ENCODE measurements around the gene TENT4A. TPM values are rescaled to one million over a fixed set of nuclear protein-coding genes. Genes with fewer than 3 reads are reported as not detected.

The TENT4A gene
- total RNA-seq, 4 donors from 2014 or later = 20.9 to 70.3 (median 28.1) TPM

DNA sequence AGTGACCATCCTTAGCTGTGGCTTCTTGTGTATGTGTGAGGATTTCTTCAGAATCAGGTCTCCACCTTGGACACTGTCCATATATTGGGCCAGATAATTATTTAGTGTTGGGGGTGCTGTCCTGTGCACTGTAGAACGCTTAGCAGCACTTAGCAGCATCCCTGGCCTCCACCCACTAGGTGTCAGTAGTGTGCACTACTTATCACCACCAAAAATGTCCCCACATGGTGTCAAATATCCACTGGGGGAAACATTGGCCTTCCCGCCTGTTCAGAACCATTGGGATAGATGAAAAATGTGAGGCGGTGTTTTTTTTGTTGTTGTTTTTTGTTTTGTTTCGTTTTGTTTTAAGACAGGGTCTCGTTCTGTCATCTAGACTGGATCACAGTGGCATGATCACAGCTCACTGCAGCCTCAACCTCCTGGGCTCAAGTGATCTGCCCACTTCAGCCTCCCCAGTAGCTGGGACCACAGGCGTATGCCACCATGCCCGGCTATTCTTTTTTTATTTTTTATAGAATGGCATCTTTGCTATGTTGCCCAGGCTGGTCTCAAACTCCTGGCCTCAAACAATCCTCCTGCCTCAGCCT lies 67.7 kb downstream of the TENT4A start:
- H3K4me1 ChIP-seq = no peaks in the 10 kb centered on the region
- DNase-seq = no peak
- no peaks in the 10 kb centered on the region for H3K9me3 ChIP-seq
- TF ChIP-seq EP300 (IDR thresholded peaks at IDR 0.05; ENCODE audit: low read depth) (no peak), POLR2AphosphoS5 (IDR thresholded peaks at IDR 0.05) (no peak), POLR2A (IDR thresholded peaks at IDR 0.05) (no peak)
- TF ChIP-seq, protein P1, sequence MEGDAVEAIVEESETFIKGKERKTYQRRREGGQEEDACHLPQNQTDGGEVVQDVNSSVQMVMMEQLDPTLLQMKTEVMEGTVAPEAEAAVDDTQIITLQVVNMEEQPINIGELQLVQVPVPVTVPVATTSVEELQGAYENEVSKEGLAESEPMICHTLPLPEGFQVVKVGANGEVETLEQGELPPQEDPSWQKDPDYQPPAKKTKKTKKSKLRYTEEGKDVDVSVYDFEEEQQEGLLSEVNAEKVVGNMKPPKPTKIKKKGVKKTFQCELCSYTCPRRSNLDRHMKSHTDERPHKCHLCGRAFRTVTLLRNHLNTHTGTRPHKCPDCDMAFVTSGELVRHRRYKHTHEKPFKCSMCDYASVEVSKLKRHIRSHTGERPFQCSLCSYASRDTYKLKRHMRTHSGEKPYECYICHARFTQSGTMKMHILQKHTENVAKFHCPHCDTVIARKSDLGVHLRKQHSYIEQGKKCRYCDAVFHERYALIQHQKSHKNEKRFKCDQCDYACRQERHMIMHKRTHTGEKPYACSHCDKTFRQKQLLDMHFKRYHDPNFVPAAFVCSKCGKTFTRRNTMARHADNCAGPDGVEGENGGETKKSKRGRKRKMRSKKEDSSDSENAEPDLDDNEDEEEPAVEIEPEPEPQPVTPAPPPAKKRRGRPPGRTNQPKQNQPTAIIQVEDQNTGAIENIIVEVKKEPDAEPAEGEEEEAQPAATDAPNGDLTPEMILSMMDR (IDR thresholded peaks at IDR 0.05) = peak in 3 of 5 experiments; percentile 12 to 27 (median 16)
- in situ Hi-C loops (cut with MboI; ENCODE audit: low pct_ligation_motif_present in 1 of 4, low pct_unique_long_range_greater_than_20kb in 1 of 4, low sequenced_read_pairs in 3 of 4) = loop anchor here in 1 of 4 donors (25.0 kb wide), 1 partner anchor 606 kb away; the partner anchor contains the start of gene ADCY2
- WGBS, 2 donors (ENCODE audit: low coverage in 1 of 2) = 88 to 93% methylated on average over 6 to 7 of the region's 7 CpGs
- H3K27ac ChIP-seq = no peak overlapping the region
- intact Hi-C loops (cut with DNase I; ENCODE audit: low total_unique reads) = no loop called here
- no peak overlapping the region for H3K4me3 ChIP-seq
- no peaks in the 10 kb centered on the region for H3K36me3 ChIP-seq
- no peaks in the 10 kb centered on the region for H3K27me3 ChIP-seq

DNA sequence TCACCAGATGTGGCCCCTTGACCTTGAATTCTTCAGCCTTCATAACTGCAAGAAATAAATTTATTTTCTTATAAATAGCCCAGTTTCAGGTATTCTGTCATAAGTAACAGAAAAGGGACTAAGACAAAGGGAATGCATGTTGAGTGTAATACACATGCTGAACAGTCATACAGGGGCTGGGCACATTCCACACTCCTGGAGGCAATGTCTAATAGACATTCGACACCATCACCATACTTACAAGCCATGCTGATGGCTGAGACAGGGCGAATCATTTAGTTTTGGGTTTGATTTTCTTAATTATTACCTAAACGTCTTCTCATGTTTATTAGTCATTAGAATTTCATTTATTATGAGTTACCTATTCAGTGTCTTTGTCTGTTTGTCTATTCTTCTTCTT lies 68.5 kb downstream of the TENT4A start:
- no peak for DNase-seq
- in situ Hi-C loops (cut with MboI; ENCODE audit: low pct_ligation_motif_present in 1 of 4, low pct_unique_long_range_greater_than_20kb in 1 of 4, low sequenced_read_pairs in 3 of 4) (loop anchor here in 1 of 4 donors (25.0 kb wide), 1 partner anchor 606 kb away; the partner anchor contains the start of gene ADCY2), intact Hi-C loops (cut with DNase I; ENCODE audit: low total_unique reads) (no loop called here)
- H3K27ac ChIP-seq = no peak overlapping the region
- H3K36me3 ChIP-seq = no peaks in the 10 kb centered on the region
- 74 to 81% methylated on average over 3 of the region's 3 CpGs for WGBS, 2 donors (ENCODE audit: low coverage in 1 of 2)
- no peaks in the 10 kb centered on the region for H3K27me3 ChIP-seq
- no peaks in the 10 kb centered on the region for H3K9me3 ChIP-seq
- no peaks in the 10 kb centered on the region for H3K4me1 ChIP-seq
- TF ChIP-seq EP300 (IDR thresholded peaks at IDR 0.05; ENCODE audit: low read depth) (no peak), POLR2AphosphoS5 (IDR thresholded peaks at IDR 0.05) (no peak), POLR2A (IDR thresholded peaks at IDR 0.05) (no peak)
- TF ChIP-seq, protein P1 (IDR thresholded peaks at IDR 0.05) = no peak
- H3K4me3 ChIP-seq = no peak overlapping the region

- DNase-seq = no peak
- 86 to 87% methylated on average over 2 of the region's 2 CpGs for WGBS, 2 donors (ENCODE audit: low coverage in 1 of 2)
- in situ Hi-C loops (cut with MboI; ENCODE audit: low pct_ligation_motif_present in 1 of 4, low pct_unique_long_range_greater_than_20kb in 1 of 4, low sequenced_read_pairs in 3 of 4) (loop anchor here in 1 of 4 donors (25.0 kb wide), 1 partner anchor 604 kb away; the partner anchor contains the start of gene ADCY2), intact Hi-C loops (cut with DNase I; ENCODE audit: low total_unique reads) (no loop called here)
- no peaks in the 10 kb centered on the region for H3K9me3 ChIP-seq
- H3K4me1 ChIP-seq = no peaks in the 10 kb centered on the region
- no peaks in the 10 kb centered on the region for H3K36me3 ChIP-seq
- no peaks in the 10 kb centered on the region for H3K27me3 ChIP-seq
- H3K27ac ChIP-seq = no peak overlapping the region
- H3K4me3 ChIP-seq = no peak overlapping the region
- no peak for TF ChIP-seq EP300 (IDR thresholded peaks at IDR 0.05; ENCODE audit: low read depth)
- no peak for TF ChIP-seq POLR2AphosphoS5 (IDR thresholded peaks at IDR 0.05)
- TF ChIP-seq, protein P1 (IDR thresholded peaks at IDR 0.05) = no peak
- no peak for TF ChIP-seq POLR2A (IDR thresholded peaks at IDR 0.05)
These were observed 70.6 kb downstream of the TENT4A start for GRCh38 chr5:6783787-6784186.

- H3K4me3 ChIP-seq = no peak overlapping the region
- no peaks in the 10 kb centered on the region for H3K36me3 ChIP-seq
- 90% methylated on average over 7 of the region's 7 CpGs for WGBS, 2 donors (ENCODE audit: low coverage in 1 of 2)
- in situ Hi-C loops (cut with MboI; ENCODE audit: low pct_ligation_motif_present in 1 of 4, low pct_unique_long_range_greater_than_20kb in 1 of 4, low sequenced_read_pairs in 3 of 4) (loop anchor here in 1 of 4 donors (25.0 kb wide), 1 partner anchor 603 kb away; the partner anchor contains the start of gene ADCY2), intact Hi-C loops (cut with DNase I; ENCODE audit: low total_unique reads) (no loop called here)
- H3K27me3 ChIP-seq = no peaks in the 10 kb centered on the region
- H3K4me1 ChIP-seq = no peaks in the 10 kb centered on the region
- TF ChIP-seq, protein P1 (IDR thresholded peaks at IDR 0.05) = no peak
- TF ChIP-seq POLR2A (IDR thresholded peaks at IDR 0.05) (no peak), POLR2AphosphoS5 (IDR thresholded peaks at IDR 0.05) (no peak), EP300 (IDR thresholded peaks at IDR 0.05; ENCODE audit: low read depth) (no peak)
- DNase-seq = no peak
- H3K27ac ChIP-seq = no peak overlapping the region
- H3K9me3 ChIP-seq = no peaks in the 10 kb centered on the region
These were observed 71.2 kb downstream of the TENT4A start for GRCh38 chr5:6784481-6784880.
